PFSK-1 (cell line): Measurements from ENCODE around the gene CACNG6.

Experiments used
- POLR2AphosphoS5 ChIP-seq: IDR thresholded peaks from 2 replicates; pipeline ENCODE4 v1.6.1; 2012; ENCODE audit warnings: low read depth, mild to moderate bottlenecking, control low read depth, low read length, moderate library complexity
- SIN3A ChIP-seq: IDR thresholded peaks from 2 replicates; pipeline ENCODE4 v1.6.1; 2012; ENCODE audit warnings: mild to moderate bottlenecking, low read length, moderate library complexity, borderline replicate concordance; ENCODE audit not compliant: insufficient read depth
- TAF1 ChIP-seq: IDR thresholded peaks from 2 replicates; pipeline ENCODE4 v1.6.1; 2012; ENCODE audit warnings: low read length, control low read depth, borderline replicate concordance; ENCODE audit not compliant: insufficient read depth

- no peak for TF ChIP-seq TAF1
- no peak for TF ChIP-seq SIN3A
- no peak for TF ChIP-seq POLR2AphosphoS5
These were observed 2.5 kb upstream of the CACNG6 start for GRCh38 chr19:53988981-53989380.
